ENCODE data around the gene SLC4A3. TPM values are rescaled to one million over a fixed set of nuclear protein-coding genes. Genes with fewer than 3 reads are reported as not detected.

The SLC4A3 gene
- total RNA-seq, 1 donor from 2014 or later: 2.1 TPM

DNA sequence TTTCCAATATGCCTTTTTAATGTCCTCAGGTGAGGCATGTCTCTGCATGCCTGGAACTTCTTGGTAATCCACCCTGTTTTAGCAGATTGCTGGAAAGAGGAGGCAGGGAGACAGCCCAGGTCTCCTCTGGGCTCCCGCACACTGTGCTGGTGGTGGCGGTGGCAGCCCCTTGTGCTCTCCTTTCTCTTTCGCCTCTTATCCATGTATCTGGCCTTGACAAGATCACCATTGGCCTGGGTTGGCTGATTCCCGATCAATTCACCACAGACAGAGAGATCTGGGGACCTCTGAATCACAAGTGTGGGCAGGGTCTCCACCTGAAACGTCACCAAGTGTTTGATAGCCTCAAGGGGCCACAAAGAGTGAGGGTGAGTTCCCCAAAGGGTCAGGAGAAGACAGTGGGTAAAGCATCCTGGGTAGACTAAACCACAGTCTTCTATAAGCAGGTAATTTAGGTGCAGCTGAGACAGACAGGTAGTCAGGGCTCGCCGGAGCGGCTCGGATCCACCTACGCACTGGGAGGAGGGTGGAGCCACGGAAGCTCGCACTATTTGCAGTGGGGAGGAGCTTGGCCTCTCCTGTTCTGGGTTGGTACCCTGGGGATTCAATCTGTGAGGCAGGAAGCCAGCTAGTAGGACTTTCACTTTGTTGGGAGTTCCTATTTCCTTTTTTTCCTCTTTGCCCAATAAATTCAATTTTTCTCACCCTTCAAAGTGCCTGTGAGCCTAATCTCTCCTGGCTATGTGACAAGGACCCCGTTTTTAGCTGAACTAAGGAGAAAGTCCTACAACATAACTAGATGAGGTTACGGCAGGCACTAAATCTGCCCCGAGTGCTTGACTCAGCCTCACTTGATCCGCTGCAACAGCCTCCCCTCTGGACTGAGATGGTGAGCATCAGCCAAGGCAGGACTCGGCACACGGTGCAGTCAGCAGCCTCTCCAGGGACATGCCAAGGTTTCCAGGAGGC lies 57.6 kb downstream of the SLC4A3 start:
- no peaks in the 10 kb centered on the region for H3K9me3 Mint-ChIP-seq (ENCODE audit: unreplicated experiment)
- H3K27ac Mint-ChIP-seq (ENCODE audit: unreplicated experiment): no peak overlapping the region
- no peak overlapping the region for H3K4me3 Mint-ChIP-seq (ENCODE audit: unreplicated experiment)
- DNase-seq (ENCODE audit: low spot score): peak; percentile 22
- H3K4me1 Mint-ChIP-seq (ENCODE audit: unreplicated experiment): peaks cover 20% of the 10 kb centered on the region
- H3K27me3 Mint-ChIP-seq (ENCODE audit: unreplicated experiment): peaks cover 5% of the 10 kb centered on the region
- no peaks in the 10 kb centered on the region for H3K36me3 Mint-ChIP-seq (ENCODE audit: low read depth, unreplicated experiment)
- TF ChIP-seq, protein P1, sequence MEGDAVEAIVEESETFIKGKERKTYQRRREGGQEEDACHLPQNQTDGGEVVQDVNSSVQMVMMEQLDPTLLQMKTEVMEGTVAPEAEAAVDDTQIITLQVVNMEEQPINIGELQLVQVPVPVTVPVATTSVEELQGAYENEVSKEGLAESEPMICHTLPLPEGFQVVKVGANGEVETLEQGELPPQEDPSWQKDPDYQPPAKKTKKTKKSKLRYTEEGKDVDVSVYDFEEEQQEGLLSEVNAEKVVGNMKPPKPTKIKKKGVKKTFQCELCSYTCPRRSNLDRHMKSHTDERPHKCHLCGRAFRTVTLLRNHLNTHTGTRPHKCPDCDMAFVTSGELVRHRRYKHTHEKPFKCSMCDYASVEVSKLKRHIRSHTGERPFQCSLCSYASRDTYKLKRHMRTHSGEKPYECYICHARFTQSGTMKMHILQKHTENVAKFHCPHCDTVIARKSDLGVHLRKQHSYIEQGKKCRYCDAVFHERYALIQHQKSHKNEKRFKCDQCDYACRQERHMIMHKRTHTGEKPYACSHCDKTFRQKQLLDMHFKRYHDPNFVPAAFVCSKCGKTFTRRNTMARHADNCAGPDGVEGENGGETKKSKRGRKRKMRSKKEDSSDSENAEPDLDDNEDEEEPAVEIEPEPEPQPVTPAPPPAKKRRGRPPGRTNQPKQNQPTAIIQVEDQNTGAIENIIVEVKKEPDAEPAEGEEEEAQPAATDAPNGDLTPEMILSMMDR (IDR thresholded peaks at IDR 0.05; ENCODE audit: unreplicated experiment): no peak

DNA sequence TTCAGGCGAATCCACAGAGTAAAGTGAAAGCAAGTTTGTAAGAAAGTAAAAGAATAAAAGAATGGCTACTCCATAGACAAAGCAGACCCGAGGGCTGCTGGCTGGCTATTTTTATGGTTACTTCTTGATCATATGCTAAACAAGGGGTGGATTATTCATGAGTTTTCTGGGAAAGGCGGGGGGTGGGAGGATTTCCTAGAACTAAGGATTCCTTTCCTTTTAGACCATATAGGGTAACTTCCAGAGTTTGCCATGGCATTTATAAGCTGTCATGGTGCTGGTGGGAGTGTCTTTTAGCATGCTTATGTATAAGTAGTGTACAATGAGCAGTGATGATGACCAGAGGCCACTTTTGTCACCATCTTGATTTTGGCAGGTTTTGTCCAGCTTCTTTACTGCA lies 59.8 kb downstream of the SLC4A3 start:
- TF ChIP-seq, protein P1 (IDR thresholded peaks at IDR 0.05; ENCODE audit: unreplicated experiment): no peak
- no peak overlapping the region for H3K4me3 Mint-ChIP-seq (ENCODE audit: unreplicated experiment)
- H3K4me1 Mint-ChIP-seq (ENCODE audit: unreplicated experiment): peaks cover 17% of the 10 kb centered on the region
- H3K36me3 Mint-ChIP-seq (ENCODE audit: low read depth, unreplicated experiment): no peaks in the 10 kb centered on the region
- DNase-seq (ENCODE audit: low spot score): no peak
- peaks cover 5% of the 10 kb centered on the region for H3K27me3 Mint-ChIP-seq (ENCODE audit: unreplicated experiment)
- no peaks in the 10 kb centered on the region for H3K9me3 Mint-ChIP-seq (ENCODE audit: unreplicated experiment)
- no peak overlapping the region for H3K27ac Mint-ChIP-seq (ENCODE audit: unreplicated experiment)

DNA sequence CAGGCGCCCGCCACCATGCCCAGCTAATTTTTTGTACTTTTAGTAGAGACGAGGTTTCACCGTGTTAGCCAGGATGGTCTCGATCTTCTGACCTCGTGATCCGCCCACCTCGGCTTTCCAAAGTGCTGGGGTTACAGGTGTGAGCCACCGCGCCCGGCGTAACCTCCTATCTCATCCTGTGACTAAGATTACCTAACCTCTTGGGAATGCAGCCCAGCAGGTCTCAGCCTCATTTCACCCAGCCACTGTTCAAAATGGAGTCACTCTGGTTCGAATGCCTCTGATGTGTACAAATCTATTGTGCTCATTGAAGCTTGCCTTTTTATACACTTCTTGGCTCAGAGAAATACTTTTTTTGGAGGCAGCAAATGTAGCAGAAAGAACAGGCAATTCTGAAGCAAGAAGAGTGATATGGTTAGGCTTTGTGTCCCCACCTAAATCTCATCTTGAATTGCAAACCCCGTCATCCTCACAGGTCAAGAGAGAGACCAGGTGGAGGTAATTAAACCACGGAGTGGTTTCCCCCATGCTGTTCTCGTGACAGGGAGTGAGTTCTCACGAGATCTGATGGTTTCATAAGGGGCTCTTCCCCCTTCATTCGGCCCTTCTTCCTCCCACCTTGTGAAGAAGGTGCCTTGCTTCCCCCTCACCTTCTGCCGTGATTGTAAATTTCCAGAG lies 60.6 kb downstream of the SLC4A3 start:
- Mint-ChIP-seq H3K4me1 (ENCODE audit: unreplicated experiment) (peaks cover 14% of the 10 kb centered on the region), H3K27me3 (ENCODE audit: unreplicated experiment) (peaks cover 5% of the 10 kb centered on the region), H3K36me3 (ENCODE audit: low read depth, unreplicated experiment) (no peaks in the 10 kb centered on the region), H3K9me3 (ENCODE audit: unreplicated experiment) (no peaks in the 10 kb centered on the region), H3K27ac (ENCODE audit: unreplicated experiment) (no peak overlapping the region), H3K4me3 (ENCODE audit: unreplicated experiment) (no peak overlapping the region)
- TF ChIP-seq, protein P1 (IDR thresholded peaks at IDR 0.05; ENCODE audit: unreplicated experiment): no peak
- DNase-seq (ENCODE audit: low spot score): no peak

DNA sequence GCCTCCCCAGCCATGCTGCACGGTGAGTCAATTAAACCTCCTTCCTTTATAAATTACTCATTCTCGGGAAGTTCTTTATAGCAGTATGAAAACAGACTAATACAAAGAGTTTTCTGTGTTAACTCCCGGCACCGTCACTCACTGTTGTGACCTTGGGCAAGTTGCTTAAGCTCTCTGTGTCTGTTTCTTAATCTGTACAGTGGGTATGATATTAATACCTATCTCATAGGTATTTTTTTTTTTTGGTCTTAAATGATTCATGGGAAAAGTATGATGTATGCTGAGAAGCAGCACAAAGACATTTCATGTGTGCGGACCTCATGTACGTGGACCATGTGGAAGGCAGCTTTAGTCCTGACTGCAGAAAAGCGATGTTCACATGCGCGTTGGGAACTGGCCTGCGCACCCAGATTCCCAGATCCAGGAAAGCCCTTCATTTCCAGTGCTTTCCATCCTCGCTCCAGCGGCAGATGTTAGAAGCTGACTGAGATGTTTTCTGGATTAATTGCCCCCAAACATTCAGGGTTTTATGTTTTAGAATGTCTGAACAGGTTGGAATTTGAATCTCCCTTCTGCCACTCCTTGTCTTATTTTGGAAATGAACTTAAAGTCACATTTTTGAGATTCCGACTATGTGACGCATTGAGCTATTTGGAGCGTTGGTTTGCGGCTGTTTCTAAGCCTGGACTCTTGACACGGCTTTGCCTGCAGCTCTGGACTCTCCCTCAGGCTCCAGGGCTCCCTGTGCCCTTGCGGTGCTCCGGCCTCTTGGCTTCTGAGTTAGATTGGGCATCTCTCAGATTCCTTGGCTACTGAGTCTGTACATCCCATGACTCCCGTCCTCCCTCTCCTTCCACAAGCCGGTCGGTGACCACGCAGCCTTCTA lies 61.4 kb downstream of the SLC4A3 start:
- TF ChIP-seq, protein P1 (IDR thresholded peaks at IDR 0.05; ENCODE audit: unreplicated experiment): no peak
- no peak overlapping the region for H3K27ac Mint-ChIP-seq (ENCODE audit: unreplicated experiment)
- H3K4me3 Mint-ChIP-seq (ENCODE audit: unreplicated experiment): no peak overlapping the region
- H3K36me3 Mint-ChIP-seq (ENCODE audit: low read depth, unreplicated experiment): no peaks in the 10 kb centered on the region
- H3K9me3 Mint-ChIP-seq (ENCODE audit: unreplicated experiment): no peaks in the 10 kb centered on the region
- no peak for DNase-seq (ENCODE audit: low spot score)
- H3K4me1 Mint-ChIP-seq (ENCODE audit: unreplicated experiment): peaks cover 14% of the 10 kb centered on the region
- H3K27me3 Mint-ChIP-seq (ENCODE audit: unreplicated experiment): peaks cover 3% of the 10 kb centered on the region
